HG03439 (cell line): Measurements from ENCODE around the gene CACNA1C.
"Not testable (repeated sequence)": the region's sequence is repeated elsewhere in the genome, so short reads cannot be mapped to it uniquely, and the experiment has no call there.

ENCODE experiments used
- ATAC-seq: cut with Tn5 transposase; IDR thresholded peaks from one replicate; pipeline ENCODE4 v1.9.1; 2021; ENCODE audit warnings: mild to moderate bottlenecking, moderate library complexity; ENCODE audit not compliant: unreplicated experiment

The CACNA1C gene

GRCh38 chr12:2110127-2110526, 57.3 kb downstream of the CACNA1C start:
- no peak for ATAC-seq

- no peak for ATAC-seq
Measured at GRCh38 chr12:2110849-2111566, 58.2 kb downstream of the CACNA1C start.

GRCh38 chr12:2111826-2112225, 59.0 kb downstream of the CACNA1C start:
- no peak for ATAC-seq

GRCh38 chr12:2112401-2112800, 59.6 kb downstream of the CACNA1C start:
- no peak for ATAC-seq

GRCh38 chr12:2113119-2113912, 60.5 kb downstream of the CACNA1C start:
- ATAC-seq = no peak

DNA sequence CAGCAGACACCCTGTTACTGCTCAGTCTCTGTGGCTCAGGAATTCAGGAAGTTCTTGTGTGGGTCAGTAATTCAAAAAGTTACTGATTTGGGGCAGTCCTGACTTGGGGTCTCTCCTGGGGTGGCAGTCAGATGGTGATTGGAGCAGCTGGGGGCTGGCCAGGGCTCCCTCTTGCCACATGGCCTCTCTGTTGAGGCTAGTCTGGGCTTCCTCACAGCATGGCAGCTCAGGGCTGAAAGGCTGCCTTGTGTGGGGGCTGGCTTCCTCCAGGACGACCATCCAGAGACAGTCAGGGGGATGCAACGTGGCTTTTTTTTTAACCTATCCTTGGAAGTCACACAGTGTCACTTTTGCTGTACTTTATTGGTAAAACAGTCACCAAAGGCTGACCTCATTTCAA, 61.3 kb downstream of the CACNA1C start:
- ATAC-seq = no peak

DNA sequence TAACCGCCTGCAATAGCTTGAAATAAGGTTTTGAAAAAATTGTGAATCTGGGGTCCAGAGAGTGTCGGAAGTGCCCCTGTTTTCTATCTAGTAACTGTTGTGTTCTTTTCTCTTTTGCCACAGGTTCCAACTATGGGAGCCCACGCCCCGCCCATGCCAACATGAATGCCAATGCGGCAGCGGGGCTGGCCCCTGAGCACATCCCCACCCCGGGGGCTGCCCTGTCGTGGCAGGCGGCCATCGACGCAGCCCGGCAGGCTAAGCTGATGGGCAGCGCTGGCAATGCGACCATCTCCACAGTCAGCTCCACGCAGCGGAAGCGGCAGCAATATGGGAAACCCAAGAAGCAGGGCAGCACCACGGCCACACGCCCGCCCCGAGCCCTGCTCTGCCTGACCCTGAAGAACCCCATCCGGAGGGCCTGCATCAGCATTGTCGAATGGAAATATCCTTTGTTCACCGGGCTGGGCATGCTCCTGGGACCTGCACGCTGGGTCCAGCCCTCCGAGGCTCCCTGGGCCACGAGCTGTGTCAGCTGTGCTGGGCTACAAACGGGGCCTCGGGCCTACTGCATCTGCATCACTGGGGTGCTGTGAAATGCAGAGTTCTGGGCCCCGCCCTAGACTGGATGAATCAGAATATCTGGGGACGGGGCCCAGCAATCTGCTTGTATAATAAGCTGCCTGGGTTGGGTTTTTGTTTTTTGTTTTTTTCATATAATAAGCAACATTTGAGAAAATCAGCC, 62.5 kb downstream of the CACNA1C start:
- no peak for ATAC-seq

- ATAC-seq = no peak
Measured at GRCh38 chr12:2117541-2117940, 64.8 kb downstream of the CACNA1C start.

DNA sequence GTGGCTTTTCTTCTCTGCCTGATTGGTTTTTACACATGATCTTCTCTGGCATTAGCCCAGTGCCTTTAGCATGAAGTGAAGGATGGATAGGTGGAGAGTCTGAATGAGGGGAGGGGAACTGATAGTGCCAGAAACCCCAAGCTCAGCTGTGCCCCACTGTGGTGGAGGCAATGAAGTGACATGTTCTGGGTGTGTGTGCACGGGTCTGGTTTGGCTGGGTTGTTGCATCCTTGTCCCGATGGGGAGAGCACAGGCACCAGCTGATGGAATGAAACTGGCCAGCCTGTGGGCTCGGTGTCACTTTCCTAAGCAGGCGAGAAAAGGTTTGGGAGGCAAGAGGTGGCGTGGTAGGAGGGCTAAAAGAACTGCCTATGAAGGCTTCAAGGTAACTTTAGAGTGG, 65.3 kb downstream of the CACNA1C start:
- ATAC-seq = no peak

DNA sequence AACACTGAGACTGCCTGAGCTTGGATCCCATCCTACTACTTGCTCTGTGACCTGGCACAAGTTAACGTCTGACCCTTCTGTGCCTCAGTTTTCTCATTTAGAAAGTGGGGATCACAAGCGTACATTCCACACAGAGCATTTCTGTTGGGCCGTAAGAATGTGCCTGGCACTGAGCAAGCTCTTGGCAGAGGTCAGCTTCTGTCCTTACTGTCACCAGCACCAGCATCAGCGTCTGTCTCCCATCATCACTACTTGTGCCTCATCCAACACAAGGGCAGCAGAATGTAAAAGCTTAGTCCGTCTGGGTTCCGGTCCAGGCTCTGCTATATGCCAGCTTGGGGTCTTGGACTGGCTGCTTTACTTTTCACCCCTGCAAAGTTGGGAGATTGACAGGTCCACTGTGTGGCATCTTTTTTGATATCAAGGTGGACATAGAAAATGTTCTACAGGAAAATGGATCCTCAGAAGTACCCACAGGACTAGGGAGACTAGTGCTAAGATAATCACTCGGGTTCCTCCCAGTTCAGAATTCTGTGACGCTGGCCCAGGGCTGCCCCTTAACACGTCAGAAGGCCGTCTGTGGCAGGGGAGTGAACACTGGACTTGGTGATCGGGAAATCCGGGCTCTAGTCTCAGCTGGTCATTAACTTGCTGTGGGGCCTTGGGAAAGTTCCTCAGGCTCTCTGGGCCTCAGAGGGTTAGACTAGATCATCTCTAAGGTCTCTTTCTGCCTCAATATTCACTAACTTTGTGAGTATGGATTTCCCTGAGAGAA, 65.9 kb downstream of the CACNA1C start:
- ATAC-seq = no peak

GRCh38 chr12:2119266-2119665, 66.5 kb downstream of the CACNA1C start:
- ATAC-seq = no peak

DNA sequence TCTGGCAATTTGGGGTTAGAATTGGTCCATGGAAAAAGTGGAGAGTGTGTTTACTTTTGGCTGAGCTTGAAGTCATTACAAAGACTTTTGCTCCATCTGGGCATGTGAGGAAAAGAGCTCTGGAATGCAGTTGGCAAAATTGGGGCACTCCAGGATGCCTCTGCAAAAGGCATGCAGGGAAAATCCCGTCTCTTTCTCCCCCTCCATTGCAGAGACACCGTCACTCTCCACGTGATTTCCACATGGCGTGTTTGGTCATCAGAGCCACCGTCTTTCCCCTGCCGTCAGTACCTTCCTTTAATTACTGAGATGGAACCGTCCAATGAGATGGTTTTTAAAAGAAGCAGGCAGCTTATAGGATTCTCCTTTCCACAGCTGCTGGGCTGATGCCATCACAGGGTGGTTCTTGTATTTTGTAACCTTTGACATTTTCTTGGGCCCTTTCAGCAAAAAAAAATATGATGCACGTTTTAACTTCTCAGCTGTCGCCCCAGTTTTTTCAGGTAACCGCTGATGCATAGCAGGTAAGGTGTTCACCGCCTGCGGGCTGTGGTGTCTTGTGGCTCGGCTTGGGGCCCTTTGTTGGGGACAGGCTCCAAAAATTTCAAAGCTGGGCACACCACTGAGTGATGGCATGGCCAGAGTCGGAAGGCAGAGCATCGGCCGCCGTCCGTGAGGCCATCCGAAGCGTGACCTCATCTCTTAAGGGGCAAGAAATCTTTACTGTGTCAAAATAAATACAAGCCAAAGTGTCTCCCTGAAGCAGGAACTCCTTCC, 68.4 kb downstream of the CACNA1C start:
- no peak for ATAC-seq

GRCh38 chr12:2124466-2125023, 71.8 kb downstream of the CACNA1C start:
- ATAC-seq = no peak

GRCh38 chr12:2125651-2126522, 73.1 kb downstream of the CACNA1C start:
- ATAC-seq = no peak

DNA sequence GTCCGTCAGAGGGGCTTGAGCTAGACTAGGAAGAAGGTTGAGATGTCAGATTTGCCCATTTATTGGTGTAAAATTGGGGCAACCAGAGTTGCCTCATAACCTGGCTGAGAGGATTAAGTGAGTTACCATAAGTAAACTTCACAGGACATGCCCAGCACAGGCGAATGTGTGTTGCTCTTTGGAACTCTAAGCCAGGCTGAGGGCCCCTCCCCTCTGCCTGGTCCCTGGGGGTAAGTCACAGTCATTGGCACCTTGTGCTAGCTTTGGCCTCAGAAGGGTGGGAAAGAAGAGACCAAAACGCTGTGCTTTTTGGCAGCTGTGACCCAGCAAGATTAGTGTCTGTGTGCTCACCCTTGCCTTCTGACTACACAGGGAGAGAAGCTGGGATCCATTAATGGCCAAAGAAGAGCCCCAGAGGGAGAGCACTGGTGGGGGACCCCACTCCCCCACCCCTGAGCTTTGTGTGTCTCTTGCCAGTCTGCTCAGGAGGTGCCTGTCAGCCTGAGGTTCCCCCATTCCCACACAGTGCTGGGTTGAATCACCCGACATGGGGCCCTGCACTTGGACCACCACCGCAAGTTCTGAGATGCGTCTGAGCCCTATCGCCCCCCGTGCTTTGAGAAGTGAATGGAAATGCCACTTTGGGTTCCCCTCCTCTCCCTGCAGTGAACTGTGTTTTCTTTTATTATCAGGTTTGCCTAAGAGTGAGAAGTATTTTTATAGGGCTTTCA, 74.1 kb downstream of the CACNA1C start:
- ATAC-seq = no peak

DNA sequence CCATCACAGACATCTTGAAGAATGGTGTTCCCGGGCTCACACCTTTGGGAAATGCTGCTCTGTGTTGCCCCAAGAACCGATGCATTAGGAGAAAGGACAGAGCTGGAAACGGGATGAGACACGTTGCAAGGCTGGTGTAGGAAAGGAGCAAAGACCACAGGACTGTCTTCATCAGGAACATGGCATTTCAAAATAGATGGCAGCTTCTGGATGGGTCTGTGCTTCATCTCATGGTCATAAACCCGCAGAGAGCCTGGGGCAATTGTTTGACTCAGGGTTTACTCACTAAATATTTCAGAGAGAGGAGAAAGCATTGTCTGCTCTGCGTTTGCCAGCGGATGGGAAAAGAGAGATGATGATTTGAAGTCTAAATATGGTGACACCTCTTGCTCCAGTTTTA, 76.3 kb downstream of the CACNA1C start:
- ATAC-seq = no peak

GRCh38 chr12:2135661-2136418, 83.1 kb downstream of the CACNA1C start:
- not testable (repeated sequence) for ATAC-seq
